HEK293T (cell line): ENCODE results near the gene NPAS3.

ENCODE experiments used
- CTCF ChIA-PET: fragments of 350-600 bp; formaldehyde crosslinking; extraction: SDS; loops from one replicate; lab custom pipeline; 2021; ENCODE audit warnings: antibody characterized with exemption, inconsistent platforms; lab: Yijun Ruan, JAX
- POLR2A ChIA-PET: fragments of 350-600 bp; formaldehyde crosslinking; extraction: SDS; loops from one replicate; lab custom pipeline; 2020; ENCODE audit warnings: antibody characterized with exemption, inconsistent platforms; lab: Yijun Ruan, JAX
- DNase-seq: peaks from one replicate; pipeline ENCODE4 v3.0.0; 2012; ENCODE audit warnings: mixed read lengths; ENCODE audit errors: extremely low spot score
- ARNT ChIP-seq: fragments of 450-650 bp; IDR thresholded peaks from 2 replicates; pipeline ENCODE4 v1.6.1; 2017; ENCODE audit warnings: mild to moderate bottlenecking
- BHLHE40 ChIP-seq: fragments of 450-650 bp; IDR thresholded peaks from 2 replicates; pipeline ENCODE4 v1.6.1; 2016; ENCODE audit warnings: mild to moderate bottlenecking, moderate library complexity, borderline replicate concordance
- CTBP1 ChIP-seq: fragments of 450-650 bp; IDR thresholded peaks from 2 replicates; pipeline ENCODE4 v1.6.1; 2016; ENCODE audit warnings: borderline replicate concordance
- ELF4 ChIP-seq: fragments of 450-650 bp; IDR thresholded peaks from 2 replicates; pipeline ENCODE4 v1.6.1; 2017; ENCODE audit warnings: antibody characterized with exemption
- FOXA1 ChIP-seq: fragments of 450-650 bp; IDR thresholded peaks from 2 replicates; pipeline ENCODE4 v1.6.1; 2016; ENCODE audit warnings: mild to moderate bottlenecking
- FOXK2 ChIP-seq: fragments of 450-650 bp; IDR thresholded peaks from 2 replicates; pipeline ENCODE4 v1.6.1; 2016; ENCODE audit warnings: mild to moderate bottlenecking
- FOXM1 ChIP-seq: fragments of 450-650 bp; IDR thresholded peaks from 2 replicates; pipeline ENCODE4 v1.6.1; 2017; ENCODE audit warnings: mild to moderate bottlenecking, borderline replicate concordance
- HDGF ChIP-seq: fragments of 450-650 bp; IDR thresholded peaks from 2 replicates; pipeline ENCODE4 v1.6.1; 2017; ENCODE audit warnings: antibody characterized with exemption, borderline replicate concordance
- L3MBTL2 ChIP-seq: fragments of 450-650 bp; conservative IDR thresholded peaks from 2 replicates; pipeline ENCODE4 v1.6.1; 2016; ENCODE audit warnings: mild to moderate bottlenecking
- LEF1 ChIP-seq: fragments of 450-650 bp; IDR thresholded peaks from 2 replicates; pipeline ENCODE4 v1.6.1; 2017; ENCODE audit warnings: mild to moderate bottlenecking, borderline replicate concordance
- NFRKB ChIP-seq: fragments of 450-650 bp; IDR thresholded peaks from 2 replicates; pipeline ENCODE4 v1.6.1; 2016; ENCODE audit warnings: mild to moderate bottlenecking, moderate library complexity
- SP1 ChIP-seq: fragments of 450-650 bp; IDR thresholded peaks from 2 replicates; pipeline ENCODE4 v1.6.1; 2017
- SUZ12 ChIP-seq: fragments of 450-650 bp; IDR thresholded peaks from 2 replicates; pipeline ENCODE4 v1.6.1; 2016; ENCODE audit warnings: mild to moderate bottlenecking
- TARDBP ChIP-seq: fragments of 450-650 bp; IDR thresholded peaks from 2 replicates; pipeline ENCODE4 v1.6.1; 2016
- ZNF384 ChIP-seq: fragments of 450-650 bp; IDR thresholded peaks from 2 replicates; pipeline ENCODE4 v1.6.1; 2016
- TF ChIP-seq, protein P1 (sequence below): fragments of 450-650 bp; IDR thresholded peaks from 2 replicates; pipeline ENCODE4 v1.6.1; 2016

NPAS3 gene

DNA sequence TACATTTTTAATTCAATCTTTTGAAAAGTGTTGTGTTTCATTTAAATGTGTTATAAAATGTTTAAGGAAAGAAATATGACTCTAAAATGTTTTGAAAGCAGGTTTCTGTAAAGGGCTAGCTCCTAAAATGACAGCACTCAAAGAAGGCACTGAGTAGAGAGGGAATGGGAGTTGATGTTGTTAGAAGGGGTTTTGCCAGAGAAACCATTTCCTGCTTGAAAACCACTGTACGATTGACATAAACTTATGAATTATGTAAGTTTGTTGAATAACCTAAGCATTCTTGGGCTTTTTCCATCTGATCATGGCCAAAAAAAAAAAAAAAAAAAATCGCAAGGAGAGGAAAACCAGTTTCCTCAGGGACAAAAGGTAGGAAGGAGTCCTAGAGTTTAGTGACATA is 778.2 kb downstream of the NPAS3 start:
- TF ChIP-seq HDGF (no peak), BHLHE40 (no peak), SP1 (no peak), LEF1 (no peak), FOXA1 (no peak), SUZ12 (no peak), ELF4 (no peak), ARNT (no peak), FOXM1 (no peak), FOXK2 (no peak), ZNF384 (no peak)
- CTCF ChIA-PET: interaction anchor here (0.6 kb wide), 1 partner anchor 68 kb away, joined by 3 read pairs; no protein-coding TSS in a partner anchor
- POLR2A ChIA-PET: no interaction called here
- no peak for DNase-seq

DNA sequence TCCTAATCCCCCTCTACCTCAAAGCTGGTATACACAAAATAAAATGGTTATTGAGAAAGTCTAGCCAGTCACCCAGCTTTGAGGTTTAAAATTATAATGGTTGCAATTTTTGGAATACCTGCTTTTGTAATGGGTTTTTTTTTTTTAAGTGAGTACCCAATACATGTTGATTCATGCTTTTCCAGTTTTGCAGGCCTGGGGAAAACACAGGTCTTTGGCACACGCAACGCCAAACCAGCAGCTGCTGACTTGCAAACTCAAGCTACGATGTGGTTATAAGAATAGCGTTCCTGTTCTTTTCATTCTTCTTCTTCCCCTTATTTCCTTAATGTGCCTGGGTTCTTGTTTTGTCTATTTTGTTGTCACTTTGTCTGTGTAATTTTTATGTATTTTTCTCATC is 779.2 kb downstream of the NPAS3 start:
- no peak for DNase-seq
- TF ChIP-seq BHLHE40 (no peak), ZNF384 (no peak), LEF1 (no peak), TARDBP (no peak), HDGF (no peak), ELF4 (no peak), FOXA1 (no peak), NFRKB (no peak), SP1 (no peak), FOXK2 (no peak), CTBP1 (no peak), FOXM1 (no peak), L3MBTL2 (no peak), ARNT (no peak), SUZ12 (no peak)
- TF ChIP-seq, protein P1, sequence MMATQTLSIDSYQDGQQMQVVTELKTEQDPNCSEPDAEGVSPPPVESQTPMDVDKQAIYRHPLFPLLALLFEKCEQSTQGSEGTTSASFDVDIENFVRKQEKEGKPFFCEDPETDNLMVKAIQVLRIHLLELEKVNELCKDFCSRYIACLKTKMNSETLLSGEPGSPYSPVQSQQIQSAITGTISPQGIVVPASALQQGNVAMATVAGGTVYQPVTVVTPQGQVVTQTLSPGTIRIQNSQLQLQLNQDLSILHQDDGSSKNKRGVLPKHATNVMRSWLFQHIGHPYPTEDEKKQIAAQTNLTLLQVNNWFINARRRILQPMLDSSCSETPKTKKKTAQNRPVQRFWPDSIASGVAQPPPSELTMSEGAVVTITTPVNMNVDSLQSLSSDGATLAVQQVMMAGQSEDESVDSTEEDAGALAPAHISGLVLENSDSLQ: no peak
- CTCF ChIA-PET: no interaction called here
- POLR2A ChIA-PET: no interaction called here

DNA sequence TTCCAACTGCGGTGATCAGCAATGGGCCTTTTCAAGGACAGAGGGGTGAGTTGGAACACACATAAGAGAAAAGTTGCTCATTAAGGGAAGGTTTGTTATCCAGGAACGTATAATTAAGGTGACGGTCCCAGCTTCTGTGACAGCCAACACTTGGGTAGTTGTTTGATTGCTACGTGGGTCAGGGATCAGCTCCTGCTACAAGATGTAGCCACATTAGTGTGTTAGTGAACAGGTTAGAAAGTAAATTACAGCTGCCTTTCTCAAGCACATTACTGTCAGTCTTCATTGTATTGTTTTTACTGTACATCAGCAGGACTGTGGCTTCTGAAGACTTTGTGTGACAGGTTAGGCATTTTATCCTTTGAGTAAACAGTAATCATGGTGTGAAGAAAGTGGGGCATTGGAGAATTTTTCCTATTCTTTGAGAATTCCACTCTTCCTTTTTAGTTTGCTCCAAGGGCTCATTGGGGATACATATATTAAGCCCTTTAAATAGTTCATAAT is 781.7 kb downstream of the NPAS3 start:
- DNase-seq: no peak
- ChIA-PET POLR2A (no interaction called here), CTCF (no interaction called here)
- TF ChIP-seq FOXA1: no peak
- no peak for TF ChIP-seq SP1
- TF ChIP-seq CTBP1: no peak
- TF ChIP-seq LEF1: no peak
- no peak for TF ChIP-seq ELF4
- TF ChIP-seq HDGF: no peak

DNA sequence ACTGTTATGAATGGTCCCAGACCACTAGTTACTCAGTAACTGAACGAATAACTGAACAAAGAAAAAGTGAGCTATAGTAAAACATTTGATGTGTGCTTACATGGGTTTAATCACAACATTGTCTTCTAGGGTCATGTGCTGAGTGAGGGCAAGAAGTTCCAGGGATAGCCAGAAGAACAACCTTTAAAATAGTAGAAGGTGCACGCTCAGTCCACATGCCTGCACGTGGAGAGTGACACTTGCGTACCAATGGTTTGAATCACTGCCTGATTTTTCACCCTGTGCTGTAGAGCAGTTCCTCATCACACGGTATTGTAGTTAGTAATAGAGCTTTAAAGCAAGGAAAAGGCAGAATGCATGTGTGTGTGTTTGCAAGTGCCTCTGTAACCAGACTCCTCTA is 788.0 kb downstream of the NPAS3 start:
- DNase-seq: no peak
- ChIA-PET POLR2A (no interaction called here), CTCF (interaction anchor here (1.1 kb wide), 1 partner anchor 66 kb away, joined by 3 read pairs; no protein-coding TSS in a partner anchor)
- TF ChIP-seq HDGF (no peak), ARNT (no peak), ELF4 (no peak), NFRKB (no peak), ZNF384 (no peak), FOXA1 (no peak), TARDBP (no peak), L3MBTL2 (no peak), FOXM1 (no peak), SP1 (no peak), FOXK2 (no peak), SUZ12 (no peak), CTBP1 (no peak), LEF1 (no peak)
- TF ChIP-seq, protein P1: no peak

DNA sequence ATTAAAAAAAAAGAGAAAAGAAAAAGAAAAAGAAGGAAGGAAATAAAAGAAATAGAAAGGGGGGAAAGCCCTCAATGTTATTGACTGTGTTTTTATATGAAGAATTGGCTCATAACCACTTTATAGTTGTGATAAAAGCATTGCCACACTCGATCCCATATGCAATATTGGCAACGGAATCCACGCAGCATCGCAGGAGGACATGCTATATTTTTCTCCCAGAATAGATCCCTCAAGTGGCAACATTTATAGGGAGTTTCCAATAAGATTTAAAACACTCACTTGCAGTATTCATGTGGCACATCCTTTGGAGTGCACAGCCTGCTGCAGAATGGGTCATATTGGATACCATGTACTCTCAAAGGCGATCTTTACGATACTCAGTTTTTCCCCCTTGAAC is 788.9 kb downstream of the NPAS3 start:
- DNase-seq: no peak
- TF ChIP-seq NFRKB (no peak), LEF1 (no peak), SP1 (no peak), L3MBTL2 (no peak)
- TF ChIP-seq, protein P1: no peak
- ChIA-PET POLR2A (no interaction called here), CTCF (no interaction called here)

DNA sequence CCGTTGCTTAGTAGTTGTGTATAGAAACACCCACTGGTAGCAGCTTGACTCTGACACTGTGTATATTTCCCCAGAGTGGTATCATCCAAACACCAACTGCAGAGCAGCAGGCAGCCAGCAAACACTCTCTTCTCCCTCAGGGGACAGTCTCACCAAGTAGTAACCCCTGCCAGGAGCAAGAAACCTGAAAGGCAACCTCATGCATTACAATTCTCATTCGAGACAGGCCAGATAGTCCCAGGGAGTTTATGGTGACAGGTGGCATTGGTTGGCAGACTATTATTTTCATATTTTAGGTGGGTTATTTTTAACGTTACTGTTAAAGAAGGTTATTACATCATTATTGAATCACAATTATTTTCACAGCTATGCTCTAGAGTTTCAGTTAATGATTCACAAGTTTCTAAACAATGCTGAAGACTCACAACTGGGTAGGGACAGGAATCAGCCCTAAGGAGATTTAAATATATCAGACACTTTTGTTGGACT is 789.4 kb downstream of the NPAS3 start:
- no peak for DNase-seq
- CTCF ChIA-PET: no interaction called here

More for the DNA sequence above, 789.4 kb downstream of the NPAS3 start:
- TF ChIP-seq FOXA1 (no peak), ARNT (no peak), NFRKB (no peak), SP1 (no peak), LEF1 (no peak), CTBP1 (no peak), FOXM1 (no peak), SUZ12 (no peak), BHLHE40 (no peak), HDGF (no peak), ZNF384 (no peak), L3MBTL2 (no peak), TARDBP (no peak), FOXK2 (no peak), ELF4 (no peak)
- TF ChIP-seq, protein P1: no peak
- POLR2A ChIA-PET: no interaction called here
